Fibroblast of skin of right biceps (primary cell): ENCODE data around the gene ADTRP.
"Not testable (repeated sequence)": the region's sequence is repeated elsewhere in the genome, so short reads cannot be mapped to it uniquely, and the experiment has no call there.

ENCODE experiments used
- DNase-seq: peaks from one replicate; pipeline ENCODE4 v3.0.0-alpha.2; 2013

The ADTRP gene

DNA sequence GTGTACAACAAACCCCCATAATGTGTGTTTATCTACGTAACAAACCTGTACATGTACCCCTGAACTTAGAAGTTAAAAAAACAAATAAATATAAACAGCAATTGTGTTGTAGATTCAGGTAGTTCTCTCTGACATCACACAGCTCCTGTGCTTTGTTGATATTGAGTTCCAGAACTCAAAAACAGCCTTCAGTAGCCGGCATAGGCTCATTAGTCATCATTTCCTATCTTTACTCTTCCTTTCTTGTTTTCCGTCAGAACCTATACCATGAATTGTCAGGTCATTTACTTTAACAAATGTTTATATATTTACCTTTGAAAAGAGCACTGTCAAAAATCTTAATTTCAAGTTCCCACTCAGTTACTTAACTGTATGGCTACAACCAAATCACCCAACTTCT lies 88.8 kb downstream of the ADTRP start:
- no peak for DNase-seq

DNA sequence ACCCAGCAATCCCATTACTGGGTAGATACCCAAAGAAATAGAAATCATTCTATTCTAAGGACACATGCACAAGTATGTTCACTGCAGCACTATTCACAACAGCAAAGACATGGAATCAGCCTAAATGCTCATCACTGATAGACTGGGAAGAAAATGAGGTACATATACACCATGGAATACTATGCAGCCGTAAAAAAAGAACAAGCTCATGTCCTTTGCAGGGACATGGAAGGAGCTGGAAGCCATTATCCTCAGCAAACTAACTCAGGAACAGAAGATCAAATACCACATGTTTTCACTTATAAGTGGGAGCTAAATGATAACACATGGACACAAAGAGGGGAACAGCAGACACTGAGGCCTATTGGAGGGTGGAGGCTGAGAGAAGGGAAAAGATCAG lies 89.2 kb downstream of the ADTRP start:
- not testable (repeated sequence) for DNase-seq

DNA sequence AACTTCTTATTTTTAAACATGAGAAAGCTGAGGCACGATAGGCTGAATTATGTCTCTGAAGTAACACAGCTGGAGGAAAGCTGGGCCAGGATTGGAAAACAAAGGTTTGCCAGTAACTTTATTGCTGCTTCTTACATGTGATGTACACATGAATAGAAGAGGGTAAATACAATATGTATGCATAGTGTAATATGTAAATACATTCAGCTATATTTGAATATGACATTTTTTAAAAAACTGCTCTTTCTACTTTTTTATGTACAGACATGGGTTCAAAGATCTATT lies 90.2 kb downstream of the ADTRP start:
- no peak for DNase-seq

DNA sequence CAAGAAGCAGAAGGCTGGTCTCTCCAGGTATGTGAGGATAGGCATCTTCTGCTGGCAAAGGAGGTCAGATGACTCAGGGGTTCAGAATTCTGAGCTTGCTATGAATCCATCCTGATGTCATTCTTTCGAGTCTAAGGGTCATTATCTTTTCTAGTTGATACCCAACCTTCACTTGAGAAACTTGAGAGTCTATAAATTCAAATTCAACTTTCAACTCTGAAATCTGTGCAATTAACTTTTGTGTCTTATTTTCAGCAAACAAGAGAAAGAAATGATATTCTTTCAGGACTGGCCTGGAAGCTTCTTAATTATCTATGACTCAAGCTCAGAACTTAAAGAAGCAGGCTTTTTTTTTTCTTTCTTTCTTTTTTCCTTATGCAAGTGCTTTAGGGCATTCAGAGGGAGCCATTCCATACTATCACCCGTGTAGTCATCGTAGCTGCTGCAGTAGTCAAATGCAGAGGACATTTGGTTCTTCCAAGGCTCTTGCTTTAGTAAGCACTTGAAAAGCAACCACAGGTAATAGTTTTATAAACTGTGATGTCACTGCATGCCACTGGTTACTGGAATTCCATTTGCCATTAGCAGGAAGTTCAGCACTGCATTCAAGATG lies 93.0 kb downstream of the ADTRP start:
- peak; percentile 79 for DNase-seq

DNA sequence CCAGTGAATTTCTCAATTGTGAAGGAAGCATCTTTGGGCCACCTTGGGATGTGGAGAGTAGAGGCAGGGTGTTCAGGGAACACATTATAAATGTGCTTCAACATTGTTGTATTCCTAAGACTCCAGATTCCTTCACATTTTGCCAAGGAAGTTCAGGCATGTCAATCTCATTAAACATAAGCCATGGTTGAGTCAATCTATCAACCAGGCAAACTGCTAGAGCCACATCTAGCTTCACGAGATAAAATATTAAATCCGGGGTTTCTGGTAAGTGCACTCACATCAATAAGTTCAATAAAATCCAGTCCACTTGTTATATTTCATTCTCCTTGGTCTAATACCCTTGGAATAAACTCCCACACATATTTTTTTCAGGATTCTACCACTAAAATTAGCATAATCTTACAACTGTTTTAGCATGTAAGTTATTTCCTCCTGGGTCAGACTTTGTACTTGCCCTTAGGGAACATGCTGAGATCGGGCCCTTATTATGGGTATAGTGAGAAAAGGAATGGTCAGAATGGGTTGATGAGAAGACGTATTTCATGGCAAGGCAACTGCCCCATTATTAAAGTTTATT lies 93.6 kb downstream of the ADTRP start:
- no peak for DNase-seq

DNA sequence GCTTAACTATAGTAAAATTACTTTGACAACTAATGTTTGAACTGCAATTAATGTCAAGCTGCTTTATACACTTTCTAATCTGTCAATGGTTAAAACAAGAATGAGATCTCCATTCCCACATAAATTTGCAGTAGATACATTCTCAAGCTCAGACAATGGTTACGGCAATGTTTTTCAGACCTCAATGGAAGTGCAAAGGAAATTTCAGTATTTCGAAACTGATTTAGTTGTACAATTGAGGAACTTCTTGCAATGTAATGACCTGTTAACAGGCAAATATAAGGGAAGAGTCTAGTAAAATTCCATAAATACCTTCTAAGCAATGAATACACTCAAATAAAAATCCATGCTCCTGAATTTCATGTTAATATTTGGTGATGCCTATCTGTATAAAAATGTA lies 94.7 kb downstream of the ADTRP start:
- no peak for DNase-seq

DNA sequence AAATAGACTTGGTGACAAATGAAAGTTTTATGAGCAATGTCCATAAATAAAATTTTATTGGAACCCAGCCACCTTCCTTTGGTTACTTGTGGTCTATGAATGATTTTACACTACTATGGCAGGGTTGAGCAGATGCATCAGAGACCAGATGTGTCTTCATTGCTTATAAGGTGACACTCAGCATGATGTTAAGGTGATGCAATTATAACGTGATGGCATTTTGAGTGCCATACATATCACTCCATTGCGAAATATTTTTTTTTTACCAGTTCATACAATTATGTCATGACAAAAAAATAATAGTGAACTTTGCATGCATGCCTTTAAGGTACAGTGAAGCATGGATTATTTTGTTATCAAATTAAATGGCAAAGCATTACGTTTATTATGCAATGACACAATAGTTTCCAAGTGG lies 96.0 kb downstream of the ADTRP start:
- peak; percentile 50 for DNase-seq

DNA sequence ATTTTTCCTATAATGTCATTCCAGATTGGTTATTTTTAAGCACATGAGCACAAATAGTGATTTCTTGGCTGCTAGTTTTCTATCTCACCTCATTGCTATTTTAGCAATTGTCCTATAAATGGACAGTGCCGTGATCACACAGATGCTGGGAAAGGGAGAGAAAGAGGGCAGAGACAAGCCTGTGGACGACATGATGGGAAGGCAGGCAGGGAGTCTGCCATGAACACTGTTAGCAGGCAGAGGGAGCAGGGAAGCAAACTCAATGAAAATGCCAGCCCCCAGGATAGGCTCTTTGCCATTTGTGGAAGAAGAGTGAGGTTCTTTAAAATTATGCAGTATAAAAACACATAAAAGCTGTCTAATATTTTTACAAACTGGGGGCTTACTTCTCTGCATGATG lies 96.8 kb downstream of the ADTRP start:
- no peak for DNase-seq

DNA sequence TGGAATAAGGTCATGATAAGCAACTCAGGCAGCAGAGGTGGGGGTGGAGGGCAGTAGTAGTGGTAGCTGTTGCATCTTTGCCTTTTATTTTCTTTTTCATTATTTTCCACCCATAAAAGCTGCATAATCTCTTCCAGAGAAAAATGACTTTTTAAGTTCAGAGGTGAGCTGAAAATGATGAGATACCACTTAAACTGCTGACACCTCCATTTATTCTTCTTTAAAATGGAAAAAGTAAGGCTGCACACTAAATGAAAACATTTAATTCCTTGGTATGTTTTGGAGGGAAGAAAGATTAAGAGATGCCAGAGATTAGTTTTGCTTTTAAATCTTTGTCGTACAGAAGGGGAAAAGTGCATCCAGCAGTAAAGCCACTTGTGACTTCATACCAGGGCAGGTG lies 97.2 kb downstream of the ADTRP start:
- DNase-seq: no peak

DNA sequence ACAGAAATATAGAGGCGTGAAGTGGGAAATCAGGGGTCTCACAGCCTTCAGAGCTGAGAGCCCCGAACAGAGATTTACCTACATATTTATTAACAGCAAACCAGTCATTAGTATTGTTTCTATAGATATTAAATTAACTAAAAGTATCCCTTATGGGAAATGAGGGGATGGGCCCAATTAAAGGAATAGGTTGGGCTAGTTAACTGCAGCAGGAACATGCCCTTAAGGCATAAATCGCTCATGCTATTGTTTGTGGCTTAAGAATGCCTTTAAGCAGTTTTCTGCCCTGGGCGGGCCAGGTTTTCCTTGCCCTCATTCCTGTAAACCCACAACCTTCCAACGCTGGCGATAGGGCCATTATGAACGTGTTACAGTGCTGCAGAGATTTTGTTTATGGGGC lies 98.1 kb downstream of the ADTRP start:
- not testable (repeated sequence) for DNase-seq

DNA sequence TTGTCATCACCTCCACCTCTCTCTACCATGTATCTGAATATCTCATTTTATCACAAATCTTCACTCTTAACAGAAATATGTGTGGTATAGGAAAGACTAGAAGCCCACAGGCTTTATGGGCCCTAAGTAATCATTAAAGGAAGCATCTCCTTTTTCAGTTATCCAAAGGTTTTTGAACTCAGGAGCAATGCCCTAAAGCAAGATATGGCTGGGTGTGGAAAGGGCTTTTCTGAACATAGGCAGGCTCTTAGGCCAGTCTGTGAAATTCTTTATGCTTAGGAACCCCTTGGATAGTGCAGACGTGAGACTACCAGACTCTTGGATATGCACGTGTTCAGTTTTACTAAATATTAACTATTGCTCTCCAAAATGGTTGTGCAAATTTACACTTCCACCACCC lies 99.5 kb downstream of the ADTRP start:
- DNase-seq: no peak

DNA sequence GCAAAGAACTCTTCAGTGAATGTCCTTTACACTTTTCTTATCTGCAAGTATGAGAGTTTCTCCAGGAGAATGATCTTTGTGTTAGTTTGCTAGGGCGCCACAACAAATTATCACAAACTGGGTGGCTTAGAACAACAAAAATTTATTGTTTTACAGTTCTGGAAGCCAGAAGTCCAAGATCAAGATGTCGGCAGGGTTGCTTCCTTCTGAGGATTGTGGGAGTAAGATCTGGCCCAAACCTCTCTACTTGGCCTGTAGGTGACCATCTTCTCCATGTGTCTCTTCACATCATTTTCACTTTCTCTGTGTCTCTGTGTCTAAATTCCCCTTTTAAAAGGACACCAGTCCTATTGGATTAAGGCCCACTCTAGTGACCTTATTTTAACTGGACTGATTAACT lies 103.0 kb downstream of the ADTRP start:
- no peak for DNase-seq

DNA sequence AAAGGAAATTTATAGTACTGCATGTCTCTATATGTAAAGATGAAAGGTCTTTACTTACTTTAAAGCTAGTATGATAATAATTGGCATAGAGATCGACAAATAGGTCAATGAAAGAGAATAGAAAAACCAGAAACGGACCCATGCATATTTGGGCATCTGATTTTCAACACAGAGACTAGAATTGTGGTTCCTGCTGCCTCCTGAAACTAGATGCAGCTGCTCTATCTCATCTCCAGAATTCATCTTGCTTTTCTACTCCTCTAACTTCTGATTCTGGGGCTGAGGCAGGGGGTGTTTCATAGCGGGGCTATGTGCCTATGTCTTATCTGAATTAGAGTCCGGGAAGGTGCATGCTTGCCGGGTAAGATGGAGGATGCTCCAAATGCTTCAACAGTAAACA lies 105.9 kb downstream of the ADTRP start:
- DNase-seq: no peak

DNA sequence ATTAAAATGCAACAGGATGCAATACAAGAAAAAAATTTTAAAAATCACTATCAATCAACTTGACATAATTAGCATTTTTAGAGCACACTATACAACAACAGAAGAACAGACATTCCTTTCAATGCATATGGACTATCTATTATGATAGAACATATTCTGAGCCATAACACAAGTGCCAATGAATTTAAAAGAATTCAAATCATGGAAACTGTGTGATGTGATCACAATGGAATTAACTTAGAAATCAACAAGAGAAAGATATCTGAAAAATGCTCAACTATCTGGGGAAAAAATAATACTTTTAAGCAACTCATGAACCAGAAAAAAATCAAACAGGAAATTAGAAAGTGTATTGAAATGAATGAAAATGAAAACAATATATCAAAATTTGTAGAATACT lies 106.3 kb downstream of the ADTRP start:
- peak; percentile 66 for DNase-seq

DNA sequence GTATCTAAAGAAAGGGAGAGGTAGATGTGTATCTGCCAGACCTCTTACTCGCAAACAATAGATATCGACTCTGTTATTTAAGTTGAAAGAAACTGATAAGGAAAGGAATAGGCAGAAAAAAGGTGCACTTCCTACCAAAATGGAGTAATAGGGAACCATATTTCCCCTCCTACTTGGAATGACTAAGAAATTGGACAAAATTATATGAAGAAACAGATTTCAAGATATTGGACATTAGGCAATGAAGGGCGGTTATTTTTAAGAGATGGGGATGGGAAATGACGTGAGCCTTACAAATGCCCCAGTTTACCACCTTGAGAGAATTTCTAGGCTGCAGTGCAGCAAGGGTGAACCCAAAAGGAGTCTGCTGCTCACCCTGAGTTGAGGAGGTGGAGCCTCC lies 108.9 kb downstream of the ADTRP start:
- no peak for DNase-seq

DNA sequence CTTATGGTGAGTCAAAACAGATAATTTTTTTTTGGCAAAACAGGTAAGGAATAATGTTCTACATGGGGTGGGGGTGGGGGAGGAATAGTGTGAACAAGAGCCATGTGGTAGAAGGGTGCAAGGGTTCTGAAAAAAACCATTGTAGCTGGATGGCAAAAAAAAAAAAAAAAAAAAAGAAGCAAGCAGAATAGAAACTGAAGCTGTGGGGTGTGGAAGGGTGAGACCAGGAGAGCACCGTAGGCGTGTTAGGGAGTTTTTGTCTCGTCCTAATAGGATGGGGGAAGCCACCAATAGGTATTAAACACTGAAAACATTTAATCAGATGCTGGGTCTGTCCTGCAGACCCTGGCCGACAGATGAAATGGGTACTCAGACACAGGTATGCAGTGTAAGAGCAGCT lies 110.1 kb downstream of the ADTRP start:
- DNase-seq: no peak

DNA sequence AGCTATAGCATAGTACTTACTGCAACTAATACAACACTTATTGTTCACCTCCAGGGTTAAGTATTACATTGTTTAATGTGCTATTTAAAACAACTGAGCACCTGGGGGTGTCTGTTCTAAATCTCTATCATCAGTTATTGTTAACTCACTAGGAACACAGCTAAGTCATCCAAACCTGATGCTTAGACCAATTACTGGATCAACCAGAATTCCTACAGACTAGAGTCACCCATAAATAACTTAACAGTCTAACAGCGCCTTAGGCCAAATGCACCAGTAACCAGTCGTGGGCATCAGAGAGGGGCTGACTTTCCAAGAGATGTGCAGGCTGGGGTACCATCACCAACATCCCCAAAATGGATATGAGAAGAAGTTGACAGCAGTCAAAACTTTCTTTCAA lies 110.7 kb downstream of the ADTRP start:
- DNase-seq: no peak

DNA sequence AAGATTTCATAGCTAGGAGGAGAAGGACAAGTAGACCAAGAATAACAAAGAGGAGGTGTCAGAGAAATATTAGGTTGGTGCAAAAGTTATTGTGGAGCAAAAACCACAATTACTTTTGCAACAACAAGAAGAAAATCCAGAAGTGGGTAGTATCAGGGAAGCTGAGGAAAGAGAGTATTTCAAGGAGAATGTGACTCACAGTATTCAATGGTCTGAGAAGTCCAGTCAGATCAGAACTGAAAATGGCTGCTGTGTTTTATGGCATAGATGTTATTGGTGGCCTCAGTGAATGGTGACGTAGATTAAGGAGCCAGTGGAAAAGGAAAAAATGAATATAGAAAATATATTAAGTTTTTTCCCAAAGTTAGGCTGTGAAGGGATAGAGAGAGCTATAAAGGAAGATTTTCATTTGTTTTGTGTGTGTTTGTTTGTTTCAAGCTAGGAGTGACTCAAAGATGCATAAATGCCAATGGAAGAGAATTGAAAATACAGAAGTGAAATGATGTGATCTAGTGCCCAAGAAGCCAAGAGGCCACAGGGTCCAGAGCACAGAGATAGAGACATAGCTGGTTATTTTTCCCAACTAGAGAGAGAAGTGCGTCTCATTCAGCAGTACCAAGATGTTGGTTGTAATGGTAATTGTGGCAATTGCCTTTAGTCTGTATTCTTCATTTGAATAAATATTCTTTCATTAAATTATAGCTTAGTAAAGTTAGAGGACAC lies 112.8 kb downstream of the ADTRP start:
- DNase-seq: no peak
